ENCODE data around the gene EGR1. TPM values are rescaled to one million over a fixed set of nuclear protein-coding genes. Genes with fewer than 3 reads are reported as not detected.

The EGR1 gene
- total RNA-seq, 1 experiment from 2014 or later = 173 TPM

GRCh38 chr5:138514021-138514420 lies 48.7 kb downstream of the EGR1 start:
- H3K27ac ChIP-seq (ENCODE audit: low read depth, low read length) = no peak overlapping the region
- no peaks in the 10 kb centered on the region for H3K9me2 ChIP-seq (ENCODE audit: insufficient read depth)
- no peak for TF ChIP-seq FOSL1 (IDR thresholded peaks at IDR 0.05; ENCODE audit: low read depth)
- TF ChIP-seq SRF (IDR thresholded peaks at IDR 0.05; ENCODE audit: low read depth) = no peak
- no peak for TF ChIP-seq RAD21 (IDR thresholded peaks at IDR 0.05; ENCODE audit: low read depth)
- no peak for TF ChIP-seq YY1 (IDR thresholded peaks at IDR 0.05; ENCODE audit: extremely low read depth, insufficient replicate concordance, low read depth, low read length)
- TF ChIP-seq POLR2AphosphoS5 (IDR thresholded peaks at IDR 0.05; ENCODE audit: low read depth, low read length) = no peak
- no peak for TF ChIP-seq CBX3 (IDR thresholded peaks at IDR 0.05; ENCODE audit: low read depth)
- TF ChIP-seq TCF7L2 (IDR thresholded peaks at IDR 0.05; ENCODE audit: borderline replicate concordance, extremely low read depth, insufficient read depth, insufficient read length) = no peak
- TF ChIP-seq EGR1 (IDR thresholded peaks at IDR 0.05; ENCODE audit: low read depth) = no peak
- no peak for TF ChIP-seq CEBPB (IDR thresholded peaks at IDR 0.05; ENCODE audit: low read depth)
- no peak for TF ChIP-seq POLR2A (IDR thresholded peaks at IDR 0.05; ENCODE audit: borderline replicate concordance, extremely low read depth, insufficient read depth, insufficient read length)
- TF ChIP-seq ZNF274 (IDR thresholded peaks at IDR 0.05; ENCODE audit: low read depth, low read length) = no peak
- TF ChIP-seq EZH2phosphoT487 (IDR thresholded peaks at IDR 0.05; ENCODE audit: borderline replicate concordance) = no peak
- no peak for TF ChIP-seq ZFX (IDR thresholded peaks at IDR 0.05)
- no peak for TF ChIP-seq SIN3A (IDR thresholded peaks at IDR 0.05; ENCODE audit: low read depth)
- no peak for TF ChIP-seq ZBTB33 (IDR thresholded peaks at IDR 0.05; ENCODE audit: extremely low read depth, insufficient replicate concordance, low read length)
- no peak for TF ChIP-seq JUND (IDR thresholded peaks at IDR 0.05)
- peaks cover 85% of the 10 kb centered on the region for H3K79me2 ChIP-seq (ENCODE audit: insufficient read depth, low read length)
- peaks cover 26% of the 10 kb centered on the region for H4K20me1 ChIP-seq (ENCODE audit: insufficient read depth)
- H3K4me1 ChIP-seq (ENCODE audit: control insufficient read depth in 1 of 2, insufficient read depth in 2 of 2, low read length in 2 of 2) = no peaks in the 10 kb centered on the region
- H3K36me3 ChIP-seq (ENCODE audit: control insufficient read depth in 1 of 2, insufficient read depth in 2 of 2, low read length in 2 of 2) = peaks cover 58 to 81% of the 10 kb centered on the region in 2 experiments
- CTCF ChIA-PET = interaction anchor here (2.6 kb wide), 1 partner anchor 10 kb away, joined by 10 read pairs; no protein-coding TSS in a partner anchor
- no peak overlapping the region for H3K9ac ChIP-seq (ENCODE audit: low read length)
- no peak overlapping the region for H2AFZ ChIP-seq (ENCODE audit: low read depth, low read length, poor library complexity, severe bottlenecking)
- RAD21 ChIA-PET (ENCODE audit: low non-redundant PET in 1 of 2, low total read pairs in 2 of 2, uncharacterized antibody in 2 of 2, unreplicated experiment in 2 of 2) = no interaction called here
- H3K4me2 ChIP-seq (ENCODE audit: low read length) = no peak overlapping the region
- ATAC-seq (no peak), DNase-seq (ENCODE audit: low read depth, low spot score) (no peak)
- POLR2A ChIA-PET = no interaction called here
- intact Hi-C loops (cut with micrococcal nuclease) = no loop called here
- no peaks in the 10 kb centered on the region for H3K9me3 ChIP-seq (ENCODE audit: control insufficient read depth in 1 of 2, insufficient read depth in 1 of 2, low read depth in 1 of 2, low read length in 2 of 2)
- H3K4me3 ChIP-seq (replicated peaks in 1 of 2; ENCODE audit: low read depth in 1 of 2, low read length in 2 of 2) = no peak overlapping the region
- H3K27me3 ChIP-seq (ENCODE audit: insufficient read depth, low read length) = no peaks in the 10 kb centered on the region
- no TSS peak for BruUV-seq (replicated peaks)
